ENCODE data around the gene RBBP6.

DNA sequence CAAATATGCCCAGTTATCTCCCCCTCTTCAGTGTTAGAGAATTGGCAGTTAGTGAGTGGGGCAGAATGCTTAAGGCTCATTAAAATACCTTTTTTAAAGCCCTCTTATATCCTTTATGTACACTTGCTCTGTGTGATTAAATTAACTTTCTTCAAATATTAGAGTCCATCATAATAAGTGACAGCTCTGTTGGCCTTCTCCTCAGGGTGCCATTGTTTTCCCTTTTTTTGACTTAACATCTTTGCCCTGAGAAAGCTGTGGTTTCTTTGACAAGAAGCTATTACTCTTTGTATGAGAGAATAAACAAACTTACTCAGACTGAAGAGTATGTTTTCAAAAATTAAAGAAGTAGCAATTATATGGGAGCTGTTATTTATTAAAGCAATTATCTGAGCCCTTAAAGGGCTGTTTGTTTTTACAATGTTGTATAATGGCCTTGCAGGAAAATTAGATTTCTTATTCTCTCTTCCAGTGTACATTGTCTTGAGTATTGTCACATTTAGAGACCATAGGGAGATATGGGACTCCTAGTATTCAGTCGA is 13.4 kb downstream of the RBBP6 start:
- TF ChIP-seq, protein P1, sequence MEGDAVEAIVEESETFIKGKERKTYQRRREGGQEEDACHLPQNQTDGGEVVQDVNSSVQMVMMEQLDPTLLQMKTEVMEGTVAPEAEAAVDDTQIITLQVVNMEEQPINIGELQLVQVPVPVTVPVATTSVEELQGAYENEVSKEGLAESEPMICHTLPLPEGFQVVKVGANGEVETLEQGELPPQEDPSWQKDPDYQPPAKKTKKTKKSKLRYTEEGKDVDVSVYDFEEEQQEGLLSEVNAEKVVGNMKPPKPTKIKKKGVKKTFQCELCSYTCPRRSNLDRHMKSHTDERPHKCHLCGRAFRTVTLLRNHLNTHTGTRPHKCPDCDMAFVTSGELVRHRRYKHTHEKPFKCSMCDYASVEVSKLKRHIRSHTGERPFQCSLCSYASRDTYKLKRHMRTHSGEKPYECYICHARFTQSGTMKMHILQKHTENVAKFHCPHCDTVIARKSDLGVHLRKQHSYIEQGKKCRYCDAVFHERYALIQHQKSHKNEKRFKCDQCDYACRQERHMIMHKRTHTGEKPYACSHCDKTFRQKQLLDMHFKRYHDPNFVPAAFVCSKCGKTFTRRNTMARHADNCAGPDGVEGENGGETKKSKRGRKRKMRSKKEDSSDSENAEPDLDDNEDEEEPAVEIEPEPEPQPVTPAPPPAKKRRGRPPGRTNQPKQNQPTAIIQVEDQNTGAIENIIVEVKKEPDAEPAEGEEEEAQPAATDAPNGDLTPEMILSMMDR (IDR thresholded peaks at IDR 0.05) = no peak
- no peak for TF ChIP-seq POLR2A (IDR thresholded peaks at IDR 0.05)

All from right lobe of liver (tissue), 4 donors.